ENCODE data around the gene CCDC6. TPM values are rescaled to one million over a fixed set of nuclear protein-coding genes. Genes with fewer than 3 reads are reported as not detected.
"Not testable (repeated sequence)": the region's sequence is repeated elsewhere in the genome, so short reads cannot be mapped to it uniquely, and the experiment has no call there.

The CCDC6 gene
- total RNA-seq (2014; rRNA removed; shearing (Covaris generic); ENCODE audit: low replicate concordance) = 19.0 and 21.1 TPM in 2 replicates

DNA sequence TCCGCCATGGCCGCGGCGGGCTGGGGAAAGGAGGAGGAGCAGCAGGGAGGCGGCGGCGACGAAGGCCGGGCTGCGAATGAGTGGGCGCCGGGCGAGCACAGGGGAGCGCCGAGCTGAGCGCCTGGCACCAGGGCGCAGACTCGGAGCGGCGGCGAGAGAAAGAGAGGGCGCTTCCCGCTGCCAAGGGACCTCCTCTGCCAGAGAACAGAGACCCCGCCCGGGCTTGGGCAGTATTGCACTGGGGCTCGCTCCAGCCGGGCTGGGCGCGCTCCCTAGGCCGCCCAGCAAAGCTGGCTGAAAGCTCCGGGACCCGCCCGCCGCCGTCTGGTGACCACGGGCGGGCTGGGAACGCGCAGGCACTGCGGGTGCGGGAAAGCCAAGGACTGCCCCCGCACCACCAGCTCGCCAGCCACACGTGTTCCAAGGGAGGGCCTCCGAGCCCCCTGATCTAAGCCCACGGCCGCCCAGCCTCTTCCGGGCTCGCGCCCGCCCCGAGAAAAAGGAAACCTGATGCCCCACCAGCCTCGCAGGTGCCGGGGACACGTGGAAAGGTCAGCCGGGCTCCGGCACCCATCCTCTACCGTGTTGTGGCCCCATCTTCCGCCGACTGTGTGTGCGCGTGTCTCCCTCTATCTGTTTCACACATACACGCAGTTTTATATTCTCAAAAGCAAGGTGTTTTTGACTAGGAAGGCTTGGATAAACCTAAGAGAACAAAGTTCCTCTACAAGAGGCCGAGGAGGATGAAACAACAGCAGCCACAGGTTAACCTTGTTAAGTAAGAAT is at the start of gene CCDC6:
Gene CCDC6 (minus strand): TSS at position 140 of the 786 bp plus-strand sequence. CDS start 132 bp downstream, at position 8.
- H3K4me3 ChIP-seq = peak within 1 kb of the TSS; percentile 70
- H3K27me3 ChIP-seq = no peaks in the 10 kb centered on the region
- no peaks in the 10 kb centered on the region for H3K9me3 ChIP-seq
- H3K36me3 ChIP-seq = peaks cover 3% of the 10 kb centered on the region
- DNase-seq = peak; percentile 92

DNA sequence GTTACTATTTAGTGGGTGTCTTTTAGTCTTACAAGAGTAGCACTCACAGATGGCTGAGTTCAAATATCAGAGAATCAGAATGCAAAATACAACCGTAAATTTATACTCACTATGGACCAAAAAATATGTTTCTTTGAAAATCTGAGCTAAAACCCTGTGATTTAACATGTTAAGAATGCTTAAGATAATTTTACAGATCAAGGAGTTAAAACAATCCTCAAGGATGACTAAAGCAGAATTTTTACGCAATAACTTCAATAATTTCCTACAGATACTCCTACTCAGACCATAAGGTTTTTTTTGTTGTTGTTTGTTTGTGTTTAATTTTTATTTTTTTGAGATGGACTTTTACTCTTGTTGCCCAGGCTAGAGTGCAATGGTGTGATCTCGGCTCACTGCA is 47.9 kb upstream of the CCDC6 start:
- no peak overlapping the region for H3K4me3 ChIP-seq
- no peaks in the 10 kb centered on the region for H3K36me3 ChIP-seq
- H3K9me3 ChIP-seq = no peaks in the 10 kb centered on the region
- no peak for DNase-seq
- no peaks in the 10 kb centered on the region for H3K27me3 ChIP-seq

DNA sequence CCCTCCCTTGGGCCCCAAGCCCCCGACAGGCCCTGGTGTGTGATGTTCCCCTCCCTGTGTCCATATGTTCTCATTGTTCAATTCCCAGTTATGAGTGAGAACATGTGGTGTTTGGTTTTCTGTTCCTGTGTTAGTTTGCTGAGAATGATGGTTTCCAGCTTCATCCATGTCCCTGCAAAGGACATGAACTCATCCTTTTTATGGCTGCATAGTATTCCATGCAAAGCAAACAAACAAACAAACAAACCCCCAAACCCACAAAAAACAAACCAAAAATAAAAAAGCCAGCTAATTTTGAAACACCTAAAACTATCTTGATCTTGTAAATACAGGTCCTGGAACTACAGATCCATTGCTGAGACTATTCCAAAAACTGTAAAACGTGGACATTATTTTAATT is 47.4 kb upstream of the CCDC6 start:
- not testable (repeated sequence) for DNase-seq, H3K36me3 ChIP-seq, H3K4me3 ChIP-seq, H3K9me3 ChIP-seq, H3K27me3 ChIP-seq

DNA sequence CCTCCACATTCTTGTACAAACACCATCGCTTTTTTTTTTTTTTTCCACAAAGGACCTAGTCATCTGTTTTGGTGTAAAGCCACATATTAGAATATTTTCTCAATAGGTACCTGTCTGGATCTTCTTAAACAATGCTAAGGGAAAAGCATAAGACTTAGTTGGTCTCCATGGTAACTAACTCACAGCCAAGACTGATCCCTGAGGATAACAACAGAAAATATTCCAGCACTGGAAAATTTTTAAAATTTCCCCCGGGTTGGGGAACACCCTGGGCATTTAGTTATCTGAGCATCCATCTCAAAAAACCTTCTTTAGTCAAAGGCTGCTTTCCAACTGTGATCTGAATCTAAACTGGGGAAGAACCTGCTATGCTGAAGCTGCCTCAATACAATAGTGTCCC is 43.7 kb upstream of the CCDC6 start:
- DNase-seq = no peak
- H3K9me3 ChIP-seq = no peaks in the 10 kb centered on the region
- no peak overlapping the region for H3K4me3 ChIP-seq
- no peaks in the 10 kb centered on the region for H3K27me3 ChIP-seq
- H3K36me3 ChIP-seq = no peaks in the 10 kb centered on the region

DNA sequence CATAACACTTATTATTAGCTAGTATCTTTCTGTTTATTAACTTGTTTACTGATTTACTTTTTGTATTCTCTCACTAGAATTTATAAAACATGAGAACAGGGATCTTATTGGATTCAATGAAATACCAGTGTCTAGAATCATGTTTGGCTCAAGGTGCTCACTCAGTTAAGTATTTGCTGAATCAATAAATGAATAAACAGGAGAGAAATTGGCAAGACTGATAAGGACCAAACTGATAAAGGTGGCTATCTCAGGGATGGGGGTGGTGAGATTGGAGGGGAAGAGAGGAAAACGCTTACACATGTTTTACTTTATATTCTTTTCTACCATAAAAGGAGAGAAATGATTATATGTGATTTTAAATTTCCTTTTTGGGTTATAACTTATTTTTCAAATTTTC is 43.3 kb upstream of the CCDC6 start:
- H3K4me3 ChIP-seq = no peak overlapping the region
- H3K27me3 ChIP-seq = no peaks in the 10 kb centered on the region
- H3K9me3 ChIP-seq = no peaks in the 10 kb centered on the region
- DNase-seq = no peak
- H3K36me3 ChIP-seq = no peaks in the 10 kb centered on the region

DNA sequence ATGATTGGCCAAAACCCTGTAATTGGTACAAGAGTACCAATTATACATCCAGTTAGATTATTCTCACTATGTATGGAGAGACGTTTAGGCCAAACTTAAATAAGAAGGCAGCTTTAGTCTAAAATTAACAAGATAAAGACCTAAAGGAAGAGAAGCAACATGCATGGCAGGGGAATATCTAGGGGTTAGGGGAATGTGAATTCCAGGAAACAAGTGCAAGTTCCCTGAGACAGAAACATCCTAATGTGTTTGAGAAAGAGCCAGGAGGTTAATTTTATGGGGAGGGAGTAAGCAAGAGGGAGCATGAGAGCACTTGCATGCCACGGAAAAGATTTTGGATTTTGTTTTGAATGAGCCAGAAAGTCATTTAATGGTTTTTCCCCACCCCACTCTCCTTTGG is 39.6 kb upstream of the CCDC6 start:
- no peaks in the 10 kb centered on the region for H3K27me3 ChIP-seq
- no peak overlapping the region for H3K4me3 ChIP-seq
- no peaks in the 10 kb centered on the region for H3K9me3 ChIP-seq
- DNase-seq = no peak
- no peaks in the 10 kb centered on the region for H3K36me3 ChIP-seq

DNA sequence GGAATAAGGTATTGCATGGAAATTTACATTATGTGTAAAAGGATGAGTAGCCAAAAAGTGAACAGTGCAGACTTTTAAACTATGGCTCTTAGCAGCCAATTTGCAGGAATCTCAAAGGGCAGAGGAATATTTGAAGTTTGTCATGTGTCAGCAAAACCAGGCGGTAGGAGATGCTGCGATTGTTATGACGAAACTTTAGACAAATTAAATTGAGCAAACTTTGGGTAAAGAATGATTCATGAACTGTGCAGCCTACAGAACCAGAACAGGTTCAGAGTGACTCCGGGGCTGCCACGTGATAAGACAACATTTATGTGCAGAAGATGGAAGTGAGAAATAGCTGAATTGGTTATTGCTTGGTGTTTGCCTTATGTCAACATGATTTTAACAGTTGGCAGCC is 39.2 kb upstream of the CCDC6 start:
- Histone ChIP-seq H3K4me3 (no peak overlapping the region), H3K9me3 (no peaks in the 10 kb centered on the region), H3K36me3 (no peaks in the 10 kb centered on the region)

DNA sequence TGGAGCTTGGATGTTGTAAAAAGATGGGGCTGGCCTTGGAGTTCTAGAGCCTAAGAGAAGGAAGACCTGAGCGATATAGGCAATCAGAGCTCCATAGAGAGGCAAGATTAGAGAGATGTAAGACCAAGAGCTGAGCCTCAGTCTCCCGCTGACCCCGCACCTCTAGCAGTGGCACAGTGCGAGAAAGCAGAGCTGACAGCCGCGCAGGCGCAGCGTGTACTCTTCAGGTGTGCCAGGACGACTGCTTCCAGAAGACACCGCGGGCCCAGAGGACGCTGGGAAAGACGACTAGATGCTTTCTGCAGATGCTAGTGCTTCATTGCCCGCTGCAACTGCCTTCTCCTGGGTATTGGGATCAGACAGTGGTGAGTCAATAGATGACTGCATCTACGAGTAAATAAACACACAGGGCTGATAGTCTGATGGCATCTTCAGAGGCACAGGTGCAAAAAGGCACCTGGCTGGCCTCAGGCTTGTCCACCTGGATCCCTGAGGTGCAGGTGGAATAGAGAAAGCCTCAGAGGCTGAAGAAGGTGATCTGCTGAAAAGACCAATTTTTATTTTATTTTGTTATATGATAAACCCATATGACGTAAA is 38.1 kb upstream of the CCDC6 start:
- Histone ChIP-seq H3K36me3 (no peaks in the 10 kb centered on the region), H3K27me3 (no peaks in the 10 kb centered on the region), H3K9me3 (no peaks in the 10 kb centered on the region), H3K4me3 (no peak overlapping the region)
- no peak for DNase-seq

More for the DNA sequence above, 39.2 kb upstream of the CCDC6 start:
- DNase-seq = no peak
- no peaks in the 10 kb centered on the region for H3K27me3 ChIP-seq

DNA sequence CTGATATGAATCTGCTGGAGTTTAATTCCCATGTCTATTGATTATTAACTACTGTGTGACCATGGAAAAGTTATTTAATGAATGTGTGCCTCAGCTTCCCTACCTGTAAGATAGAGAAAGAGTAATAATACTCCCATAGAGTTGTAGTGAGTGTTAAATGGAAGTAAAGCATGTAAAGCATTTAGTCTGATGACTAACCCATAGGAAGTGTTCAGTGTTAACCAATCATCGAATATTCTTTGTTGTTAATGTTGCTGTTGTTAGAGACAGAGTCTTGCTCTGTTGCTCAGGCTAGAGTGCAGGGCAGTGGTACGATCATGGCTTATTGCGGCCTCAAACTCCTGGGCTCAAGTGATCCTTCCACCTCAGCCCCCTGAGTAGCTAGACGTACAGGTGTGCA is 36.2 kb upstream of the CCDC6 start:
- Histone ChIP-seq H3K27me3 (no peaks in the 10 kb centered on the region), H3K9me3 (no peaks in the 10 kb centered on the region), H3K36me3 (no peaks in the 10 kb centered on the region), H3K4me3 (no peak overlapping the region)
- DNase-seq = no peak

DNA sequence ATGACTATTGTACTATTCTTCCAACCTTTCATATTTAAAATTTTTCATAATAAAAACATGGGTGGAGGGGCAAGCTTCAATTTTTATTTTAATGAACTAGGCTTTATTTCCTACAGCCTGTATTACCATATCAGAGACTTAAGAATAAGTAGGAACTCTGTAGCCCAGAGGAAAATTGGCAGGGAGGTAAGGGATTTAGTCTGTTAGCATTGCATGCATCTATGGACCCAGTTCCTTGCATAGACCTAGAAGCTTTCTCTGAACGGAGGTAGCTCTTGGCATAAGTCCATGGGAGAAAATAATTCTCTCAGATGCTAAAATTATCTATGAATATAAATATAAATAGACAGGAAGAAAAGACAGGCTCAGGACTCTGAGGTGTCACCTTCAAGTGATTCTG is 31.4 kb upstream of the CCDC6 start:
- H3K36me3 ChIP-seq = no peaks in the 10 kb centered on the region
- no peak overlapping the region for H3K4me3 ChIP-seq
- no peaks in the 10 kb centered on the region; the same call in 1 of the 2 replicates for H3K27me3 ChIP-seq
- DNase-seq = no peak
- H3K9me3 ChIP-seq = no peaks in the 10 kb centered on the region

DNA sequence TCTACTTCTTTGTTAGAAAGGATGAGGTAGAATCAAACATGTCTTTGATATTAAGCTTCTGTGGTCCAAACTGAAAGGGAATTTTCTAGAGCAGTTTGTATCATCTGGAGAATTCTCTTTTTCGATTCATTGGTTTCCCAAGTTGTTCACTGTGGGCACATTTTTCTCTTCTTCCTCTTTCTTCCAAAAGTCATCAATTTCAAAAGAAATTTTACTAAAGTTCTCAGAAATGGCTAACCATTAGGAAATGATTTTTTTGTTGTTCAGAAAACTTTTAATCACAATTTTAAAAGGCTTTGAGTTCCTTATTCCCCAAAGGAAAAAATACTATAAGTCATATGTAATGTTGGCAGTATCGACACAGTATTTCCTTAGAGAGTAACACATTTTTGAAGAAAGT is 28.3 kb upstream of the CCDC6 start:
- no peaks in the 10 kb centered on the region; the same call in 1 of the 2 replicates for H3K9me3 ChIP-seq
- no peaks in the 10 kb centered on the region for H3K36me3 ChIP-seq
- no peak for DNase-seq
- no peak overlapping the region for H3K4me3 ChIP-seq
- H3K27me3 ChIP-seq = no peaks in the 10 kb centered on the region; the same call in 1 of the 2 replicates

DNA sequence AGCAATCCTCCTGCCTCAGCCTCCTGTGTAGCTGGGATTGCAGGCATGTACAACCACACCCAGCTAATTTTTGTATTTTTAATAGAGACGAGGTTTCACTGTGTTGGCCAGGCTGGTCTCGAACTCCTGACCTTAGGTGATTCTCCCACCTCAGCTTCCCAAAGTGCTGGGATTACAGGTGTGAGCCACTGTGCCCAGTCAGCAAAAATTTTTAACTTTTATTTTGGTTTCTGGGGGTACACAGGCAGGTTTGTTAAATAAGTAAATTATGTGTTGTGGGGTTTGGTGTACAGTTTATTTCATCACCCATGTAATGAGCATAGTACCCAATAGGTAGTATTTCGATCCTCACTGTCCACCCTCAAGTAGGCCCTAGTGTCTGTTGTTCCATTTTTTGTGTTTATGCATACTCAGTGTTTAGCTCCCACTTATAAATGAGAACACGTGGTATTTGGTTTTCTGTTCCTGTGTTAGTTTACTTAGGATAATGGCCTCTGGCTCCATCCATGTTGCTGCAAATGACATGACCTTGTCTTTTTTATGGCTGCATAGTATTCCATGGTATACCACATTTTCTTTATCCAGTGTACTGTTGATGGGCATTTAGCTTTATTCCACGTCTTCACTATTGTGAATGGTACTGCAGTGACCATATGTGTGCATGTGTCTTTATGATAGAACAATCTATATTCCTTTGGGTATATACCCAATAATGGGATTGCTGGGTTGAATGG is 24.6 kb upstream of the CCDC6 start:
- not testable (repeated sequence) for DNase-seq, H3K36me3 ChIP-seq, H3K9me3 ChIP-seq, H3K4me3 ChIP-seq, H3K27me3 ChIP-seq

DNA sequence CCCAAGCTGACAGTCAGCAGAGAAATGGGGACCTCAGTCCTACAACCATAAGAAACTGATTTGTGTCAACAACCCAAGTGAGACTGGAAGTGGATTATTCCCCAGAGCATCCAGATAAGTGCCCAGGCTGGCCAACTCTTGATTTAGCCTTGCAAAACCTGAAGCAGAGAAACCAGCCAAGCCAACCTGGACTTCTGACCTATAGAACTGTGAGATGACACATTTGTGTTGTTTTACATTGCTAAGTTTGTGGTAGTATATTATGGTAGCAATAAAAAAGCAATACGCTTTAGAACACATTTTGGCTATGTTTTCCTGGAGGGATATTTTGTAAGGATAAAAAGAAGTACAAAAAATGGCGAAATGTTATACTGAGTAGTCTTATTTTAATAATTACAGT is 19.7 kb upstream of the CCDC6 start:
- H3K4me3 ChIP-seq = no peak overlapping the region
- H3K9me3 ChIP-seq = peaks cover 6% of the 10 kb centered on the region
- H3K36me3 ChIP-seq = no peaks in the 10 kb centered on the region
- DNase-seq = no peak
- H3K27me3 ChIP-seq = no peaks in the 10 kb centered on the region

DNA sequence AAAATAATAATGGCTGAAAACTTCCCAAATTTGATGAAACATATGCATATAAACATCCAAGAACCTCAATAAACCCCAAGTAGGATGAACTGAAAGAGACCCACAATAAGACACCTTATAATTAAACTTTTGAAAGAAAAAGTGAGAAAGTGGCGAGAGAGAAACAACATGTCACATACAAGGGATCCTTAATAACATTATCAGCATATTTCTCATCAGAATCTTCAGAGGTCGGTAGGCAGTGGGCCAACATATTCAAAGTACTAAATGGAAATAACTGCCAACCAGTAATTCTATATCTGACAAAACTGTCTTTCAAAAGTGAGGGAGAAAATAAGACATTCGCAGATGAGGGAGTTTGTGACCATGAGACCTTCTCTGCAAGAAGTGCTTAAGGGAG is 16.6 kb upstream of the CCDC6 start:
- Histone ChIP-seq H3K27me3 (no peaks in the 10 kb centered on the region), H3K4me3 (no peak overlapping the region), H3K9me3 (peaks cover 6% of the 10 kb centered on the region), H3K36me3 (no peaks in the 10 kb centered on the region)
- DNase-seq = no peak

DNA sequence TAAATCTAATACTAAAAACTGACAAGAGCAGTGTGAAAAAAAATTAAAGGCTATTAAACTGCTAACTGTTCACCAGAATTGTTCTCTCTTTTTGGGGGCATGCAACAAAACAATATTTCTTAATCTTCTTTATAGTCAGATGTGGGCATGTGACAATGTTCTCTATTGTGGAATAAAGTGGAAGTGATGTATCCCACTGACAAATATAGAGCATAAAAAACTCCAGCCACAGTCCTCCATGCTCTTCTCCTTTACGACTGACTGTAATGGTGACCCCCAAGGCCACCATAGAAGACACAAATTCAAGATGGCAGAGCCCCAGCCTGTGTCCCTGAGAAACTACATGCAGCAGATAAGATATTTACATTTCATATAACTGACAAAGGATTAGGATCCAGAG is 11.6 kb upstream of the CCDC6 start:
- Histone ChIP-seq H3K36me3 (no peaks in the 10 kb centered on the region), H3K4me3 (no peak overlapping the region), H3K9me3 (peaks cover 9% of the 10 kb centered on the region), H3K27me3 (no peaks in the 10 kb centered on the region)
- DNase-seq = no peak

DNA sequence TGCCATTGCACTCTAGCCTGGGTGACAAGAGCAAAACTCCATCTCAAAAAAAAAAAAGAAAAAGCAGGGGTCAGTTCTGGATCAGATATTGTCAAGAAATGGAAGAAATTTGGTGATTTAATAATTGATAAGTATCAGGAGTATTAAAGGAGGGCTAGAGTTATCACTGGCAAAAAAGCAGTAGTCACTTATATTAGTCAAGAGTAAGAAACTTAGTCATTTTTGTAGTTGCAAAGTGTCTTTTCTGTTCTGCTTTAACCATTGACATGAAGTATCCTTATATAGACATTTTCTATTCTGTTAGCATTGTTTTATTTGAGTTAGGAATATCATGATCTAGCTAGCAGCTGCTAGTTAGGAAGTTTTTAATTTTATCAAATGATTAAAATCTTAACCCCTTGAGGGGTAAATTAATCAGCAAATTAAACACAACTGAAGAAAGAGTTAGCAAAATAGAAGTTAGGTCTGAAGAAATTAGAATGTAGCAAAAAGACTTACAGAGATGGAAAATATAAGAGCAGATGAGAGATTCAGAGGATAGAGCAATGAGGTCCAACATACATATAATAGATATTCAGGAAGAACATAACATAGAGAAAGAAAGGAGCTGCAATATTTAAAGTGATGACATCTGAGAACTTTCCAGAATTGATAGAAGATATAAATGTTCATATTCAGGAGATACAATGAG is 7.3 kb upstream of the CCDC6 start:
- no peak for DNase-seq
- no peaks in the 10 kb centered on the region for H3K27me3 ChIP-seq
- peaks cover 9% of the 10 kb centered on the region for H3K9me3 ChIP-seq
- H3K4me3 ChIP-seq = no peak overlapping the region
- no peaks in the 10 kb centered on the region for H3K36me3 ChIP-seq

DNA sequence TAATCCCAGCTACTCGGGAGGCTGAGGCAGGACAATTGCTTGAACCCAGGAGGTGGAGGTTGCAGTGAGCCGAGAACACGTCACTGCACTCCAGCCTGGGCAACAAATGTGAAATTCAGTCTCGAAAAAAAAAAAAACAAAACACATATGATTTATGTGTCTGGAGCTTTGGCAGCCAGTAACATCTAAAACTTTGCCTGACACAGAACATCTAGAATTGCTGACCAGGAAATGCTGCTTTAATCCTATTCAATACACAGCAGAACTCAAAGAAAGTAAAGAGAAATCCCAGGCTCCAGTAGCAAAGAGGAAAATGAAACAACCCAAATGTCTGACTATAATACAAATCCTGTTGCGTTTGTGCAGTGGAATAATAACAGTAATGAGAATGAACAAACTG is 4.5 kb upstream of the CCDC6 start:
- Histone ChIP-seq H3K27me3 (no peaks in the 10 kb centered on the region), H3K36me3 (no peaks in the 10 kb centered on the region), H3K4me3 (no peak overlapping the region), H3K9me3 (peaks cover 9% of the 10 kb centered on the region)
- DNase-seq = no peak

Data from MG63 (cell line).